ENCODE measurements around the gene KLHL20.

Gene KLHL20

GRCh38 chr1:173832748-173833147 lies 118.0 kb downstream of the KLHL20 start:
- no peak for DNase-seq (ENCODE audit: low read depth in 3 of 3)
